K562 (cell line): ENCODE measurements around the gene HEPHL1. TPM values are rescaled to one million over a fixed set of nuclear protein-coding genes. Genes with fewer than 3 reads are reported as not detected.
A peak's percentile ranks its signal among the peaks of the same experiment; 100 is the strongest.

Experiments used
- CHD2 ChIP-seq: IDR thresholded peaks from 2 replicates; pipeline ENCODE4 v1.6.1; 2011; ENCODE audit warnings: low read depth, low read length
- CREM ChIP-seq: IDR thresholded peaks from 2 replicates; pipeline ENCODE4 v1.6.1; 2014; ENCODE audit warnings: antibody characterized with exemption, low read depth
- CSDE1 ChIP-seq, 2 experiments: fragments of 450-650 bp; IDR thresholded peaks; 2 replicates each; pipeline ENCODE4 v1.6.1; 2016; ENCODE audit warnings: mild to moderate bottlenecking in 1 of 2
- HIVEP1 ChIP-seq: fragments of 250-450 bp; sonication (Bioruptor Pico); IDR thresholded peaks from 2 replicates; pipeline ENCODE4 v1.4.0; 2020; ENCODE audit warnings: mild to moderate bottlenecking
- NCOA1 ChIP-seq: fragments of 450-650 bp; IDR thresholded peaks from 2 replicates; pipeline ENCODE4 v1.6.1; 2016; ENCODE audit warnings: low read depth
- NUFIP1 ChIP-seq: fragments of 450-650 bp; IDR thresholded peaks from 2 replicates; pipeline ENCODE4 v1.6.1; 2018; ENCODE audit not compliant: partially characterized antibody
- PBX2 ChIP-seq, 2 experiments: IDR thresholded peaks in 1 of 2; conservative IDR thresholded peaks in 1 of 2; 2 replicates each; pipeline ENCODE4 v1.6.1; 2016; ENCODE audit warnings: low read depth in 2 of 2, mild to moderate bottlenecking in 1 of 2, missing compliant biosample characterization in 1 of 2, missing genetic modification characterization in 1 of 2, moderate library complexity in 1 of 2
- POLR2B ChIP-seq: fragments of 450-650 bp; IDR thresholded peaks from 2 replicates; pipeline ENCODE4 v1.6.1; 2018; ENCODE audit warnings: low read depth; ENCODE audit not compliant: partially characterized antibody
- PTTG1 ChIP-seq: fragments of 450-650 bp; IDR thresholded peaks from 2 replicates; pipeline ENCODE4 v1.6.1; 2016; ENCODE audit warnings: low read depth, mild to moderate bottlenecking, missing genetic modification characterization, missing compliant biosample characterization
- SIRT6 ChIP-seq: IDR thresholded peaks from one replicate; pipeline ENCODE4 v1.6.1; 2012; ENCODE audit warnings: low read depth, mild to moderate bottlenecking, control low read depth, inconsistent platforms, low read length, moderate library complexity
- SMC3 ChIP-seq: conservative IDR thresholded peaks from 2 replicates; pipeline ENCODE4 v1.6.1; 2011; ENCODE audit warnings: low read depth, low read length, improper control_type of control experiment; ENCODE audit not compliant: insufficient read depth
- SRSF9 ChIP-seq: fragments of 200-400 bp; formaldehyde crosslinking; IDR thresholded peaks from 2 replicates; pipeline ENCODE4 v1.6.1; 2017; ENCODE audit warnings: low read depth, low read length, borderline replicate concordance
- STAT5B ChIP-seq: fragments of 250-450 bp; sonication (Bioruptor Pico); IDR thresholded peaks from 2 replicates; pipeline ENCODE4 v1.8.0; 2021; ENCODE audit warnings: mild to moderate bottlenecking, inconsistent platforms
- TFAM ChIP-seq: fragments of 250-450 bp; sonication (Bioruptor Pico); conservative IDR thresholded peaks from 2 replicates; pipeline ENCODE4 v1.5.0; 2021; ENCODE audit warnings: mild to moderate bottlenecking, moderate library complexity
- WHSC1 ChIP-seq: IDR thresholded peaks from one replicate; pipeline ENCODE4 v1.6.1; 2012; ENCODE audit warnings: low read length, control low read depth, inconsistent platforms
- ZNF232 ChIP-seq: sonication (generic); formaldehyde crosslinking; IDR thresholded peaks from 2 replicates; pipeline ENCODE4 v1.8.0; 2022; ENCODE audit warnings: mild to moderate bottlenecking, missing genetic modification reagents
- polyA plus RNA-seq, 8 experiments: library from polyadenylated mRNA; depleted of rRNA in 4 of 8; stranded (reverse) in 5 of 8; unstranded in 3 of 8; fragments of >200 nt; fragmentation: Nextera tagmentation in 2 of 8; fragmentation: Illumina TruSeq in 1 of 8; extraction: Ambion mirVana in 2 of 8; extraction: Trizol in 1 of 8; gene quantifications; 2 replicates each; pipeline versions ENCODE4 v1.2.1 to v1.2.3, GENCODE V29; 2011 to 2014; ENCODE audit warnings: inconsistent platforms in 1 of 8, missing spikeins in 1 of 8
- total RNA-seq, 7 experiments: library from RNA; depleted of rRNA in 6 of 7; stranded (reverse); fragments of >200 nt in 6 of 7; fragmentation: Illumina TruSeq in 2 of 7; extraction: Trizol in 2 of 7; gene quantifications; 2 replicates each; pipeline versions ENCODE4 v1.2.1 to v1.2.3, GENCODE V29; 2011 to 2021; ENCODE audit warnings: low replicate concordance in 1 of 7
- TF ChIP-seq, protein P1 (sequence below), 2 experiments: fragments of 450-650 bp in 1 of 2; sonication (generic) in 1 of 2; formaldehyde crosslinking in 1 of 2; IDR thresholded peaks; 2 replicates each; pipeline versions ENCODE4 v1.7.1 to v1.9.0; 2016 to 2022; ENCODE audit warnings: inconsistent platforms in 1 of 2, mild to moderate bottlenecking in 1 of 2, missing genetic modification reagents in 1 of 2

Gene HEPHL1
- total and polyA plus RNA-seq, 9 of the 15 experiments (the other 6 are each of a cell fraction or from before 2014, with no cell fraction given) = 0.01 TPM; not detected in 8

- TF ChIP-seq, protein P1, sequence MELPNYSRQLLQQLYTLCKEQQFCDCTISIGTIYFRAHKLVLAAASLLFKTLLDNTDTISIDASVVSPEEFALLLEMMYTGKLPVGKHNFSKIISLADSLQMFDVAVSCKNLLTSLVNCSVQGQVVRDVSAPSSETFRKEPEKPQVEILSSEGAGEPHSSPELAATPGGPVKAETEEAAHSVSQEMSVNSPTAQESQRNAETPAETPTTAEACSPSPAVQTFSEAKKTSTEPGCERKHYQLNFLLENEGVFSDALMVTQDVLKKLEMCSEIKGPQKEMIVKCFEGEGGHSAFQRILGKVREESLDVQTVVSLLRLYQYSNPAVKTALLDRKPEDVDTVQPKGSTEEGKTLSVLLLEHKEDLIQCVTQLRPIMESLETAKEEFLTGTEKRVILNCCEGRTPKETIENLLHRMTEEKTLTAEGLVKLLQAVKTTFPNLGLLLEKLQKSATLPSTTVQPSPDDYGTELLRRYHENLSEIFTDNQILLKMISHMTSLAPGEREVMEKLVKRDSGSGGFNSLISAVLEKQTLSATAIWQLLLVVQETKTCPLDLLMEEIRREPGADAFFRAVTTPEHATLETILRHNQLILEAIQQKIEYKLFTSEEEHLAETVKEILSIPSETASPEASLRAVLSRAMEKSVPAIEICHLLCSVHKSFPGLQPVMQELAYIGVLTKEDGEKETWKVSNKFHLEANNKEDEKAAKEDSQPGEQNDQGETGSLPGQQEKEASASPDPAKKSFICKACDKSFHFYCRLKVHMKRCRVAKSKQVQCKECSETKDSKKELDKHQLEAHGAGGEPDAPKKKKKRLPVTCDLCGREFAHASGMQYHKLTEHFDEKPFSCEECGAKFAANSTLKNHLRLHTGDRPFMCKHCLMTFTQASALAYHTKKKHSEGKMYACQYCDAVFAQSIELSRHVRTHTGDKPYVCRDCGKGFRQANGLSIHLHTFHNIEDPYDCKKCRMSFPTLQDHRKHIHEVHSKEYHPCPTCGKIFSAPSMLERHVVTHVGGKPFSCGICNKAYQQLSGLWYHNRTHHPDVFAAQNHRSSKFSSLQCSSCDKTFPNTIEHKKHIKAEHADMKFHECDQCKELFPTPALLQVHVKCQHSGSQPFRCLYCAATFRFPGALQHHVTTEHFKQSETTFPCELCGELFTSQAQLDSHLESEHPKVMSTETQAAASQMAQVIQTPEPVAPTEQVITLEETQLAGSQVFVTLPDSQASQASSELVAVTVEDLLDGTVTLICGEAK (IDR thresholded peaks at IDR 0.05) = no peak
- TF ChIP-seq, protein P1 (CRISPR knock-in tag; IDR thresholded peaks at IDR 0.05) = no peak
- TF ChIP-seq HIVEP1 (CRISPR knock-in tag) (no peak), CSDE1 (IDR thresholded peaks at IDR 0.05) (no peak), NCOA1 (peak; percentile 50; the same call in 1 of the 2 replicates), PBX2 (CRISPR knock-in tag; IDR thresholded peaks at IDR 0.05; ENCODE audit: low read depth) (no peak), PBX2 (tag; conservative IDR thresholded peaks at IDR 0.05; ENCODE audit: low read depth) (no peak), CHD2 (no peak), CREM (no peak), ZNF232 (CRISPR knock-in tag) (no peak), PTTG1 (tag) (no peak), TFAM (CRISPR knock-in tag) (no peak), NUFIP1 (no peak), WHSC1 (no peak), POLR2B (no peak), SRSF9 (no peak), STAT5B (CRISPR knock-in tag) (no peak), SIRT6 (no peak), SMC3 (no peak)
Observed at GRCh38 chr11:94077552-94078293, 56.6 kb downstream of the HEPHL1 start (continued).
